DOHH2 (cell line): ENCODE measurements around the gene RAB20.

ENCODE experiments used
- H3F3A ChIP-seq: fragments of 200-600 bp; sonication (generic), shearing (Covaris generic); 2 replicates; pipeline ENCODE4 v1.6.0; 2016; ENCODE audit warnings: antibody characterized with exemption, mild to moderate bottlenecking; ENCODE audit not compliant: control insufficient read depth, insufficient read depth
- H3K27ac ChIP-seq: fragments of 200-600 bp; sonication (generic); 2 replicates; pipeline ENCODE4 v1.5.1; 2014; ENCODE audit warnings: low read depth, mild to moderate bottlenecking, low read length, moderate library complexity
- H3K27me3 ChIP-seq: fragments of 200-600 bp; sonication (generic); 2 replicates; pipeline ENCODE4 v1.6.1; 2014; ENCODE audit warnings: mild to moderate bottlenecking, low read length, mixed read lengths; ENCODE audit not compliant: control insufficient read depth
- H3K36me3 ChIP-seq: fragments of 200-600 bp; sonication (generic); 2 replicates; pipeline ENCODE4 v1.6.1; 2014; ENCODE audit warnings: mild to moderate bottlenecking, low read length, moderate library complexity, mixed read lengths; ENCODE audit not compliant: control insufficient read depth
- H3K4me1 ChIP-seq: fragments of 200-600 bp; sonication (generic); 2 replicates; pipeline ENCODE4 v1.6.1; 2014; ENCODE audit warnings: mild to moderate bottlenecking, low read length, mixed read lengths; ENCODE audit not compliant: control insufficient read depth
- H3K4me2 ChIP-seq: fragments of 200-600 bp; sonication (generic); 2 replicates; pipeline ENCODE4 v1.6.0; 2014; ENCODE audit warnings: mild to moderate bottlenecking, low read length, moderate library complexity
- H3K4me3 ChIP-seq: fragments of 200-600 bp; sonication (generic); 2 replicates; pipeline ENCODE4 v1.5.1; 2014; ENCODE audit warnings: mild to moderate bottlenecking, low read length, mixed read lengths
- H3K79me2 ChIP-seq: fragments of 200-600 bp; sonication (generic); 2 replicates; pipeline ENCODE4 v1.6.1; 2014; ENCODE audit warnings: mild to moderate bottlenecking, low read length, mixed read lengths; ENCODE audit not compliant: control insufficient read depth
- H3K9me2 ChIP-seq: fragments of 200-600 bp; sonication (generic); replicated peaks from 2 replicates; pipeline ENCODE4 v1.6.1; 2014; ENCODE audit warnings: mild to moderate bottlenecking, low read length, mixed read lengths; ENCODE audit not compliant: control insufficient read depth
- H3K9me3 ChIP-seq: fragments of 200-600 bp; sonication (generic); 2 replicates; pipeline ENCODE4 v1.6.1; 2014; ENCODE audit warnings: antibody characterized with exemption, low read length, mixed read lengths; ENCODE audit not compliant: control insufficient read depth, insufficient read depth
- H4K20me1 ChIP-seq: fragments of 200-600 bp; sonication (generic); 2 replicates; pipeline ENCODE4 v1.6.0; 2014; ENCODE audit warnings: low read depth, mild to moderate bottlenecking, antibody characterized with exemption, low read length, moderate library complexity; ENCODE audit not compliant: control insufficient read depth, insufficient read depth
- CTCF ChIP-seq: fragments of 200-600 bp; sonication (generic); IDR thresholded peaks from one replicate; pipeline ENCODE4 v1.5.1; 2014; ENCODE audit warnings: antibody characterized with exemption, mild to moderate bottlenecking, low read depth, low read length; ENCODE audit not compliant: poor library complexity, severe bottlenecking
- EZH2phosphoT487 ChIP-seq: fragments of 200-600 bp; sonication (generic); IDR thresholded peaks from 2 replicates; pipeline ENCODE4 v1.6.1; 2017; ENCODE audit warnings: borderline replicate concordance, mild to moderate bottlenecking, antibody characterized with exemption, low read length, moderate library complexity, mixed read lengths

RAB20 gene

GRCh38 chr13:110477706-110478245 lies 83.7 kb downstream of the RAB20 start:
- no peaks in the 10 kb centered on the region for H4K20me1 ChIP-seq
- peaks cover 3% of the 10 kb centered on the region; the same call in 1 of the 2 replicates for H3F3A ChIP-seq
- no peak overlapping the region for H3K4me2 ChIP-seq
- no peak for TF ChIP-seq CTCF
- TF ChIP-seq EZH2phosphoT487, result no peak
- H3K27ac ChIP-seq, result no peak overlapping the region
- no peaks in the 10 kb centered on the region for H3K9me2 ChIP-seq
- H3K4me3 ChIP-seq, result no peak overlapping the region
- no peaks in the 10 kb centered on the region for H3K9me3 ChIP-seq
- H3K36me3 ChIP-seq, result no peaks in the 10 kb centered on the region
- H3K4me1 ChIP-seq, result peaks cover 46% of the 10 kb centered on the region
- H3K27me3 ChIP-seq, result peaks cover 3% of the 10 kb centered on the region; the same call in 1 of the 2 replicates
- no peaks in the 10 kb centered on the region for H3K79me2 ChIP-seq

- TF ChIP-seq EZH2phosphoT487 (no peak), CTCF (no peak)
- H3K4me1 ChIP-seq, result peaks cover 61% of the 10 kb centered on the region
Measured at GRCh38 chr13:110476220-110476617, 85.3 kb downstream of the RAB20 start.

GRCh38 chr13:110475550-110476219 lies 85.8 kb downstream of the RAB20 start:
- Histone ChIP-seq H3K79me2 (no peaks in the 10 kb centered on the region), H3K4me3 (peak overlapping the region; percentile 68), H3K4me1 (peaks cover 66% of the 10 kb centered on the region), H3K9me3 (no peaks in the 10 kb centered on the region), H3K27me3 (peaks cover 3% of the 10 kb centered on the region; the same call in 1 of the 2 replicates), H3K27ac (peak overlapping the region; percentile 70), H3K36me3 (no peaks in the 10 kb centered on the region), H3K4me2 (peak overlapping the region; percentile 77), H3F3A (peaks cover 3% of the 10 kb centered on the region; the same call in 1 of the 2 replicates), H3K9me2 (no peaks in the 10 kb centered on the region), H4K20me1 (no peaks in the 10 kb centered on the region)
- no peak for TF ChIP-seq EZH2phosphoT487

More at GRCh38 chr13:110476220-110476617, 85.3 kb downstream of the RAB20 start:
- Histone ChIP-seq H3K36me3 (no peaks in the 10 kb centered on the region), H4K20me1 (no peaks in the 10 kb centered on the region), H3K27ac (peak overlapping the region; percentile 70), H3K9me3 (no peaks in the 10 kb centered on the region), H3F3A (peaks cover 3% of the 10 kb centered on the region; the same call in 1 of the 2 replicates), H3K27me3 (peaks cover 3% of the 10 kb centered on the region; the same call in 1 of the 2 replicates), H3K79me2 (no peaks in the 10 kb centered on the region), H3K4me2 (peak overlapping the region; percentile 77), H3K4me3 (peak overlapping the region; percentile 68), H3K9me2 (no peaks in the 10 kb centered on the region)

- H3K4me2 ChIP-seq, result peak overlapping the region; percentile 77
- no peaks in the 10 kb centered on the region for H3K9me3 ChIP-seq
- peaks cover 72% of the 10 kb centered on the region for H3K4me1 ChIP-seq
- H4K20me1 ChIP-seq, result no peaks in the 10 kb centered on the region
- TF ChIP-seq CTCF (no peak), EZH2phosphoT487 (no peak)
- peaks cover 3% of the 10 kb centered on the region; the same call in 1 of the 2 replicates for H3F3A ChIP-seq
- no peaks in the 10 kb centered on the region for H3K79me2 ChIP-seq
- H3K36me3 ChIP-seq, result no peaks in the 10 kb centered on the region
- H3K4me3 ChIP-seq, result peak overlapping the region; percentile 68
- peak overlapping the region; percentile 70 for H3K27ac ChIP-seq
- no peaks in the 10 kb centered on the region for H3K9me2 ChIP-seq
- no peaks in the 10 kb centered on the region for H3K27me3 ChIP-seq
Measured at GRCh38 chr13:110475117-110475516, 86.4 kb downstream of the RAB20 start.
